A673 (cell line): Measurements from ENCODE around the gene ZNF76. TPM values are rescaled to one million over a fixed set of nuclear protein-coding genes. Genes with fewer than 3 reads are reported as not detected.

Source experiments
- BruUV-seq: library from RNA; stranded (reverse); fragments of 400-500 nt; replicated peaks from 2 replicates; lab custom pipeline; 2021; lab: Mats Ljungman, UMichigan
- CTCF ChIA-PET: fragments of 300-600 bp; sonication (Branson Sonifier 250); formaldehyde crosslinking; loops from one replicate; lab custom pipeline; 2022; ENCODE audit warnings: antibody characterized with exemption; lab: Charles Lee
- POLR2A ChIA-PET: fragments of 300-600 bp; sonication (Branson Sonifier 250); formaldehyde crosslinking; loops from one replicate; lab custom pipeline; 2022; ENCODE audit warnings: antibody characterized with exemption; ENCODE audit not compliant: low non-redundant PET; lab: Charles Lee
- DNase-seq: peaks from one replicate; pipeline ENCODE4 v3.0.0-alpha.2; 2015; ENCODE audit warnings: low spot score
- H3K27ac ChIP-seq: fragments of 200-600 bp; sonication (generic); 2 replicates; pipeline ENCODE4 v1.5.1; 2016; ENCODE audit warnings: mixed run types, low read depth, mild to moderate bottlenecking, mixed read lengths, antibody characterized with exemption, low read length; ENCODE audit not compliant: poor library complexity, severe bottlenecking
- H3K27me3 ChIP-seq: fragments of 200-600 bp; sonication (generic); replicated peaks from 2 replicates; pipeline ENCODE4 v1.6.1; 2017; ENCODE audit warnings: mixed run types, low read depth, mild to moderate bottlenecking, mixed read lengths, antibody characterized with exemption, low read length; ENCODE audit not compliant: insufficient read depth, poor library complexity
- H3K36me3 ChIP-seq: fragments of 200-600 bp; sonication (generic); 2 replicates; pipeline ENCODE4 v1.6.1; 2016; ENCODE audit warnings: mixed run types, mild to moderate bottlenecking, mixed read lengths, antibody characterized with exemption, low read length; ENCODE audit not compliant: insufficient read depth, poor library complexity, severe bottlenecking
- H3K4me1 ChIP-seq: fragments of 200-600 bp; sonication (generic); 2 replicates; pipeline ENCODE4 v1.6.1; 2017; ENCODE audit warnings: mixed run types, mild to moderate bottlenecking, mixed read lengths, antibody characterized with exemption, low read length; ENCODE audit not compliant: insufficient read depth, poor library complexity, severe bottlenecking
- H3K4me3 ChIP-seq: fragments of 200-600 bp; sonication (generic); 2 replicates; pipeline ENCODE4 v1.5.1; 2016; ENCODE audit warnings: low read depth, mixed run types, mild to moderate bottlenecking, mixed read lengths, low read length; ENCODE audit not compliant: poor library complexity, severe bottlenecking
- H3K9me3 ChIP-seq: fragments of 200-600 bp; sonication (generic); 2 replicates; pipeline ENCODE4 v1.6.1; 2016; ENCODE audit warnings: mixed run types, low read depth, mild to moderate bottlenecking, mixed read lengths, antibody characterized with exemption, low read length; ENCODE audit not compliant: poor library complexity, severe bottlenecking
- EZH2 ChIP-seq: fragments of 200-600 bp; sonication (generic); IDR thresholded peaks from 2 replicates; pipeline ENCODE4 v1.6.1; 2017; ENCODE audit warnings: borderline replicate concordance, low read depth, mild to moderate bottlenecking, mixed read lengths, antibody characterized with exemption, low read length; ENCODE audit not compliant: poor library complexity, severe bottlenecking
- intact Hi-C: fragments of 100-400 bp; cut with micrococcal nuclease; formaldehyde crosslinking; loops from one replicate; pipeline ENCODE4 v1.10.0; 2022; ENCODE audit not compliant: unreplicated experiment
- total RNA-seq: library from RNA; stranded (reverse); gene quantifications from 2 replicates; pipeline ENCODE4 v1.2.3, GENCODE V29; 2021
- TF ChIP-seq, protein P1 (sequence below): fragments of 300-800, 200-600 bp; sonication (generic); conservative IDR thresholded peaks from 2 replicates; pipeline ENCODE4 v1.5.1; 2017; ENCODE audit warnings: low read depth, mild to moderate bottlenecking, antibody characterized with exemption, low read length, moderate library complexity, mixed read lengths

The ZNF76 gene
- total RNA-seq, 1 experiment from 2014 or later, result 28.7 TPM

DNA sequence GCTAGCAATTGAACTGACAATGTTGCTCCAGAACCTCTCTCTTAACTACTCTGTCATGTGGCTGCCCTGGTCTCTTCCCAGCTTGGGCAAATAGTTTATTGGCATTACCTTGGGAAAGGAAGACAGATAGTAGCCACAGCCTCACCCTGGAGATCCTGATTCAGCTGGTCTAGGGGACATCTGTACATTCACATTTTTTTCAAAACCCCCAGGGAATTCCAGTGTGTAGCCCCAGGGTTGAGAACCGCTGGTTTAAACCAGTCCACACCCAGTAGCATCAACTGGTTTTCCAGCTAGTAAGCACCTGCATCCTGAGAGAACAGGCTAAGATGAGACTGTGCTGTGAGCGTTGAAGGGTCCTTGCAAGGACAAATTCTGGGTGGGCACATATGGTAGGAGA lies 36.1 kb upstream of the ZNF76 start:
- H3K4me1 ChIP-seq, result no peaks in the 10 kb centered on the region
- BruUV-seq, result no TSS peak
- DNase-seq, result no peak
- TF ChIP-seq EZH2, result no peak
- TF ChIP-seq, protein P1, sequence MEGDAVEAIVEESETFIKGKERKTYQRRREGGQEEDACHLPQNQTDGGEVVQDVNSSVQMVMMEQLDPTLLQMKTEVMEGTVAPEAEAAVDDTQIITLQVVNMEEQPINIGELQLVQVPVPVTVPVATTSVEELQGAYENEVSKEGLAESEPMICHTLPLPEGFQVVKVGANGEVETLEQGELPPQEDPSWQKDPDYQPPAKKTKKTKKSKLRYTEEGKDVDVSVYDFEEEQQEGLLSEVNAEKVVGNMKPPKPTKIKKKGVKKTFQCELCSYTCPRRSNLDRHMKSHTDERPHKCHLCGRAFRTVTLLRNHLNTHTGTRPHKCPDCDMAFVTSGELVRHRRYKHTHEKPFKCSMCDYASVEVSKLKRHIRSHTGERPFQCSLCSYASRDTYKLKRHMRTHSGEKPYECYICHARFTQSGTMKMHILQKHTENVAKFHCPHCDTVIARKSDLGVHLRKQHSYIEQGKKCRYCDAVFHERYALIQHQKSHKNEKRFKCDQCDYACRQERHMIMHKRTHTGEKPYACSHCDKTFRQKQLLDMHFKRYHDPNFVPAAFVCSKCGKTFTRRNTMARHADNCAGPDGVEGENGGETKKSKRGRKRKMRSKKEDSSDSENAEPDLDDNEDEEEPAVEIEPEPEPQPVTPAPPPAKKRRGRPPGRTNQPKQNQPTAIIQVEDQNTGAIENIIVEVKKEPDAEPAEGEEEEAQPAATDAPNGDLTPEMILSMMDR, result no peak
- H3K36me3 ChIP-seq, result no peaks in the 10 kb centered on the region
- CTCF ChIA-PET, result no interaction called here
- H3K9me3 ChIP-seq, result no peaks in the 10 kb centered on the region
- no peak overlapping the region for H3K4me3 ChIP-seq
- intact Hi-C loops, result no loop called here
- H3K27me3 ChIP-seq, result no peaks in the 10 kb centered on the region
- POLR2A ChIA-PET, result no interaction called here
- H3K27ac ChIP-seq, result no peak overlapping the region

DNA sequence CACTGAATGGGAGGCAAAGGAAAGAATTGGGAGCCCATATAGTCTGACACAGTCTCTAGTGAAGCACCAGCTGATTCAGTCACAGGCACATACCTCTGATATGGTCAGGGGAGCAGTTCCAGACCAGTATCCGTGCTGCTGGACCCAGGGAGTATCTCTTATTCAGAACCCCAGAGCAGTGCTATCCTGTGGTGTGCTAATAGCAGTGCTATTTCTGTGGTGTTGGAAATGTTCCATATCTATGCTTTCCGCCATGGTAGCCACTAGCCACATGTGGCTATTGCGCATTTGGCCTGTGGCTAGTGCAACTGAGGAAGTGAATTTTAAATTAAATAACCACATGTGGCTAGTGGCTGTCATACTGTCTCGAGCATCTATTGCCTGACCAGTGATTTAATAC lies 34.8 kb upstream of the ZNF76 start:
- H3K27ac ChIP-seq, result no peak overlapping the region
- no peak overlapping the region for H3K4me3 ChIP-seq
- intact Hi-C loops, result no loop called here
- TF ChIP-seq EZH2, result no peak
- TF ChIP-seq, protein P1, result no peak
- H3K4me1 ChIP-seq, result no peaks in the 10 kb centered on the region
- no TSS peak for BruUV-seq
- H3K36me3 ChIP-seq, result no peaks in the 10 kb centered on the region
- no peaks in the 10 kb centered on the region for H3K27me3 ChIP-seq
- no peak for DNase-seq
- POLR2A ChIA-PET, result no interaction called here
- H3K9me3 ChIP-seq, result no peaks in the 10 kb centered on the region
- CTCF ChIA-PET, result no interaction called here

DNA sequence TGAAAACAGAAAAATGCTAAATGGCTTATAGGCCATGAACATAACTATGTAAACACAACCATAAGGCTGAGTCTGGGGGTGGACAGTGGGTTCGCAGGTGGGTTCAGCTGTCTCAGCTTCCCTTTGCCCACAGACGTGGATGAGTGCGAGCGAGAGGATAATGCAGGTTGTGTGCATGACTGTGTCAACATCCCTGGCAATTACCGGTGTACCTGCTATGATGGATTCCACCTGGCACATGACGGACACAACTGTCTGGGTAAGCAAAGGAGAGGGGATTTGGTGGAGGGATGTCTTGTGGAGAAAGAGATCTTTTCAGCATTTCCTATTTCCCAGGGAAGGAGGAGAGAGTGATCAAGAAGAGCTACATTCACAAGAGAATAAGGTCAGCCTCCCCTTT lies 31.1 kb upstream of the ZNF76 start:
- DNase-seq, result no peak
- CTCF ChIA-PET, result no interaction called here
- Histone ChIP-seq H3K27ac (no peak overlapping the region), H3K4me3 (no peak overlapping the region), H3K36me3 (no peaks in the 10 kb centered on the region), H3K4me1 (no peaks in the 10 kb centered on the region), H3K9me3 (no peaks in the 10 kb centered on the region), H3K27me3 (no peaks in the 10 kb centered on the region)
- BruUV-seq, result no TSS peak
- intact Hi-C loops, result no loop called here
- TF ChIP-seq, protein P1, result no peak
- no peak for TF ChIP-seq EZH2
- POLR2A ChIA-PET, result no interaction called here
